ENCODE data around the gene IGF1.

The IGF1 gene

DNA sequence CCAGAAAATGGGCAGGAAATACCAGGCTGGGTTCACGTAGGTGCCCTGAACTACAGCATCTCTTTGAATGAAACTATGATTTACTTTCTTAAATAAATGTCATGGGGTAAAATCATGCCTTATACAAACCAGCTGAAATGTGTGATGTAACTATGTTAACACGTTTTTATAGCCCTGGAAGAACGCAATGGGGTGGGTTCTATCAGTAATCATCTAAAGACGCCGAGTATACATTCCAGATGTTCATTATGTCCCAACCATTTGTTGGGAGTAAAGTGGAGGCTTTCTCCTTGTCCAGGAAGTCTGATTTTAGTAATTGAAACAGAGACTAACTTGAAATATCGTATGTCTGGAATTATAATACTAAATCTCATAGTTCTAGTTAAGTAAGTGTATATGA, 16.2 kb upstream of the IGF1 start:
- no peak for DNase-seq

DNA sequence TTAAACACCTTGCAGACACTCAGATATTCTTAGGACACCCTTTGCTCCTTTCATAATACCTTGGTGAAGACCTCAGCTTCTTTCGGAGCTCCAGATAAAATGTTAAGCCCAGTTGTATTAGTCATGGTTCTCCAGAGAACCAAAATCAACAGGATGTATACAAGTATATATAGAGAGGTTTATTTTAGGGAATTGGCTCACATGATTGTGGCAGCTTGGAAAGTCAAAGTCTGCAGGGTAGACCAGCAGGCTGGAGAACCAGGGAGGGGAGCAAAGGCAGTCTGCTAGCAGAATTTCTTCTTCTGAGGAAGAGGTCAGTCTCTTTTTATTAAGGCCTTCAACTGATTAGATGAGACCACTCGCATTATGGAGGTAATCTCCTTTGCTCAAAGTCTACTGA, 6.9 kb upstream of the IGF1 start:
- no peak for DNase-seq

DNA sequence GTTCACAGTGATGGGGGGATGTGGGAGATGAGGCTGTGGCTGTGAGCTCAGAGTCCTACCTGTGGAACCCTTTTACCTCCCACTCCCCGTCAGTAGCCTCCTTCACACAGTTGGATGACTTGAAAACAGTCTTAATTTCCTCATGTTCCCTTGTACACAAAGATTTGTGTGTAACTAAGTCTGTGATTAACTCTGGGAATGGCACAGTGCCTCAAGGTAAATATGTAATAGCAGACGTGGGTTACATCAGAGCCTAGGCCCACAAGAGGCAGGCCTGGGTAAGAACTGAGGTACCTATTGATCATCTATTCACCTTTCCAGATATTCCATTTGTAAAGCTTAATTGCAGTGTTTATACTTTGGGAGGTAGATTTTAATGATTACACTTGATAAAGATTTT, 5.8 kb upstream of the IGF1 start:
- no peak for DNase-seq

DNA sequence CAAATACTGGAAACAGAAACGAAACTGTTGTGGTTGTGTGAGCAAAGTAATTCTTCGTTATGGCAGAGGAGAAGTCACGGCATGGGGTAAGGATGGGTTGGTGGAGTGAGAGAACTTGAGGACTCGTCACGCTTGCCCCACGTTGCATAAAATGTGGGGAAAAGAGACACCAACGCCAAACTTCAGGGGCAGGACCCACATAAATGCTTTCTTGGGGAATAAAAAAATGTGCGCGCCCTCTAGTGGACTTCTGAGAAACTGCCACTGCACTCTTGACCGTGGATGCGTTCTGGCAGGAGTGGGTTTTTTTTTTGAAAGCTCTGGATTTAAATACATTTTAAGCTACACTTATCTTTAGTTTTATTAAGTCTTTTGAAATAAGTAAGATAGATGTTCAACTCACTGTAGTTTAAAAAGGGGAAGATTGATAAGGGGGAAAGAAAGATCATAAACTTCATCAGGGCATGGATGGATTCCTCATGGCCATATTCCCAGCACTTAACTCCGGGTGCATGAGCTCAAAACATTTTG, 4.1 kb upstream of the IGF1 start:
- DNase-seq: peak; percentile 38

DNA sequence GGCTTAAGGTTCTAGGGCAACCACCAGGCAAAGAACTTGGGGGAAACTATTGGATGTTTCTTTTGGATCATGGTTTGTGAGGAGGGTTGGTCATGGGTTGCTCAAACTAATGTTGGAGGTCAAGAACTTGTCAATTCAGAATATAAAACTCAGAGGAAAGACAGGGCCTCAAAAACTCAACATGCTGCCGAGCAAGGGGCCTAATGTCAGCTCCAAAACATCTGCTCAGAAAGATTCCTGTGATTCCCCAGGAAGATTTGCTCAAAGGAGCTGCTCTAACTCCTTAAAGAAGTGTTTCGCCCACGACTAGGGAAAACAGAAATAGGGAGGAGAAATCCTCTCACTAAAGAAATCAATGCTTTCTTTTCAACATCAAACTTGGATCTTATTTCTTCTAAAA, 3.7 kb upstream of the IGF1 start:
- no peak for DNase-seq

DNA sequence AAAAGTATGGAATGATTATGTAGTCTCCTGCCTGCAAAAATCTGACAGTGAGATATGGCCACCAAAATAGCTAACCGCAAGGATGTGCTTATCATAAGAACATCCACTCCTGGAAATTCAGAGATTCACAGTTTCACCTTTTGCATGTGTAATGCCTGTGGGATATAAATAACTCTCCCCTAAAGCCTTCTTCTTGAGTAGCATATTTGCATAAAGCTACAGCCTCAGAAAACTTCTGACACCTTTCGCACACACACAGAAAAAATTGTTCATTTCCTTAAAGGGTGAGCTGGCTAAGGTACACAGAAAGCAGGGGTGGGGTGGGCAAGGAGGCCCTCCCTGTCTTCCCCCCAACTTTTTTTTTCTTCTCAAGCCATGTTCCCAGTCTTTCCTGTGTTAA, 3.1 kb upstream of the IGF1 start:
- DNase-seq: no peak

DNA sequence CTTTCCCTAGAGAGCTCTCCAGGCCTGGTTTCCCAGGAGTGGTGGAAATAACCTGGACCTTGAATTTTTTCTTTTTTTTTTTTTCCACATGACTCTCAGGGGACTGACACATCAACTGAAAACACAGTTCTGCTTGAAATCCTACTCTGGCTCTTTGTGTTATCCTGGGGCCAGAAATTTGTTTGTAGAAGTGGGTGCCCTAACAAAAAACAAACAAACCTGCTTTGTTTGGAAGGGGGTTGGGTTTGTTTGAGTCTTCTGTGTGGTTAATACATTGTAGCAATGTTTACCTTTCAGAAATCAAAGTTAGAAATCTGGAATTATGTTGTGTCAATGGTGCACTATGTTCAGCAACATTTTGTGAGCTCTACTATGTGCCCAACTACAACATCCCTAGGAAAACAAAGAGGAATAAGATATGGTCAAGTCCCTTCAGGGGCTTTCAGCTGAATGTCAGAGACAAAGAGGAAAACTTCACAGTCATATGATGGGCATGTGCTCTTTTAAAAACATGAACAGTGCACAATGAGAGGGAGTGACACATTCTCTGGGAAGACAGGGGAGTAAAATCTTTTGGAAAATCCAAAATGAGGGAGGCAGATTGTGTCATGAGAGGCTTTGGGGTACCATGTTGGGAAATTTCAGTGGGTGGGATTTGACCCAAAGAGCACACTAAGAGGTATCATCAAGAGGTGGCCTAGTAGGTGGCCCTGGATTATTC, 1.5 kb upstream of the IGF1 start:
- DNase-seq: no peak

DNA sequence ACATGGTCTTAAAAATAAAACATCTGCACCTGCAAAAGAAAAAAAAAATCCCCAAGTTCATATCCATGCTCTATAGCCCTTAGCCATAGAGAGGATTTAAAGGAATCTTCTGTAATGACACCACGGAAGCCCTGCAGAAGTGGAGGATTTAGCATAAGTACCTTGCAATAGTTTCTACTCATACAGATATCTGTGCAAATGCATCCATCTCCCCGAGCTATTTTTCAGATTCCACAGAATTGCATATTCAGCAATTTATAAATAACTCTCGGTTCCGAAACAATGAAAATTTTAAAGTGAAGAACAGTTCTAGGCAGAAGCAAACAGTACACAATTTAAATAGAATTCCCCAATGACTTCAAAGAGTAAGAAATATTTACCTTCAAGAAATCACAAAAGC, 424 bp downstream of the IGF1 start:
- DNase-seq: no peak

DNA sequence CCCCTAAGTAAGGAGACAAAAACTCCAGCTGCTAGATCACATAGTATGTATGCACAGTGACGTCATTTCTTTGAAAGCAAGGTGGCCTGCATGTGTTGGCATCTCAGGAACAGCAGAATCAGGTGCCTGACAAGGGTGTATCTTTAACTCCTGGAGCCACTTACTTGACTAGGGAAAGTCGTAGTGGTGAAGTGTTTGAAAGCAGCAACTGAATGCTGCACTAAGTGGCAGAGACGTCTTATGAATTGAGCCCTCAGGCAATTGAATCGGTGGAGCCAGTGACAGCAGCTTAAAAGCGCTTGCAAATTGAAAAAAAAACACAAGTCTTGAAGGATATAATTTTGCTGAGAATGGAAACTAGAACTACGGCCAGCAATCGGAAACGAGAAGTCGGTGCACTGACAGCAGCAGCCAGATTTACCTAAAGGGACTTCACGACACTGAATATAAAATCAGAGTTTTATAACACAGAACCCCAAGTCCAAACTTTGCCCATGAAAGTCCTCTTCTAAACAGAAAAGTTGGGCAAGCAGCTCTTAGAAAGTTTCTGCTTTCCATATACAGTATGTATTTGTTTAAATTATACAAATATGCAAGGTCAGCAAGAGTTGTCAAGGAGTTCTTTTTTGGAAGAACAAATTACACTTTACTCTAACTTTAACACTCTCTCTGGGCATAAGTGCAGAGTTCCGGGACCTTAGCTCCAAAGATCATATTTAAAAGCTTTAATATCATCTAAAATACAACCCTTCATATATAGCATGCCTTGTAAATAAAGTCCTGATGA, 1.1 kb downstream of the IGF1 start:
- DNase-seq: no peak

DNA sequence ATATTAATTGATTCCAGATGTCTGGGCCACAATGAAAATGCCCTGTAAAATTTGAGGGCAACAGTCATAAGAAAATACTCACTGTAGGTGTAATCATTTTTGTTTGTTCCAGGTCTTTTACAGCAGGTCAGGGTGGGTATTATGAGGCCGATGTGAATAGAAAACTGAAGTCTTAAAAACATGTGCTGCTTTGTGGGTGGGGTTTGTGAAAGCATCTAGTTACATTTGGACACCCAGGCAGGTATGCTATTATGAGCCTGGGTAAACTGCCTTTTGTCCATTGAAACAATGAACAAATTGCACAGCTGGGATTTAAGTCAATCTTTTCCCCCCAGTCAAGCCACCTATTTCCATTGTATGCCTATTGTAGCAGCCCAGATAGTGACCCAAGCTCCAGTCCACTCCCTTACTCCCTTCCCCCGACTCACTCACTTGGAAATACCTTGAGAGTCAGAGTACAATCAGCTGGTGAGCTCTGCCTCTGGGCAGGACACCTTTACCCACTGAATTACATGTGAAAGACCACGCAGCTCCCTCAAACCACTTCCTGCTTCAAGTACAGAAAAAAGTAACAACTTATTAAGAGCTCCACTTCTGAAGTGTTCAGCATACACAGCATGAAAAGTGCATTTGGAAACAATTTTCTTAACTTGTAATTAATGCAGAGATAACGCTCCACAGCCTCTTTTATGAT, 1.8 kb downstream of the IGF1 start:
- DNase-seq: no peak

DNA sequence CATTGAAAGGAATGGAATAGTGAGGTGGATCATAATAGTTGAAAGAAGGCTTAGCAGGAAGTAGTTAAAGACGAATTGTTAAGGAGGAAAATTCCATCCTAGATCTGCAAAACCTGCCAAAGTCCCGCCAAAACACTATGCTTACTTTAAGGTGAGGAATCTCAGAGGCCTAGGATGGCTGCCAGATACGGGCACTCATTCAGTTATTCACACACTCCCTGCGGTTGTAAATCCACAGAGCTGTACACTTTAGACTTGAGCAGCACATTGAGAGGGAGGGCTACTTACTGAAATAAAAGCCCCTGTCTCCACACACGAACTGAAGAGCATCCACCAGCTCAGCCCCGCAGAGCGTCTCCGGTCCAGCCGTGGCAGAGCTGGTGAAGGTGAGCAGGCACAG, 5.0 kb downstream of the IGF1 start:
- DNase-seq: no peak

DNA sequence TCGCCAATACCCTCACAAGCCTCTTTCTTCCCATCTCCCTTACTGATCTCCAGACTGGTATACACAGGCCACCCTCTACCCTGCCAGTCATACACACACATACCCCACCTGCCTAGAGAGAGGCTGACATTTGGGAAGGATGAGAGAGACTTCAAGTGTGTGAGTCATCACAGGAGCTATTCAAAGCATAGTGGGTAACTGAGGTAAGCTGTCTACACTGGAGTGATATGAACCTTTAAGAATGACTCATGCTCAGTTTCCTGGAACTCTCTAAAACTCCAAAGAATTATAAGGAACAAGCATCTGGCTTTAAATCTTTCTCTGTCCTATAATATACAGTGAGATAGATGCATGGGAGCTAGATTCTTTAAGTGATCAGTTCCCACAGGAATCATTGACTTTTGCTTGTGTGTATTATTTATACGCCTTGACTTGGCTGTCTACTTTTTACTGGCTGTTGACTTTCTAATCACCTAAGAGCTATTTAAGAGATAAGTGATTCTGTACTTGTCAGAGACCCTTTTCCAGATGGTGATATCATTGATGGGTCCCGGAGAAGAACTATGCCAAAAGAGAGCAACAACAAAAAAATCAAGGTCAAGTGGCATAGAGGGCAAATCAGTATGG, 5.8 kb downstream of the IGF1 start:
- DNase-seq: no peak

DNA sequence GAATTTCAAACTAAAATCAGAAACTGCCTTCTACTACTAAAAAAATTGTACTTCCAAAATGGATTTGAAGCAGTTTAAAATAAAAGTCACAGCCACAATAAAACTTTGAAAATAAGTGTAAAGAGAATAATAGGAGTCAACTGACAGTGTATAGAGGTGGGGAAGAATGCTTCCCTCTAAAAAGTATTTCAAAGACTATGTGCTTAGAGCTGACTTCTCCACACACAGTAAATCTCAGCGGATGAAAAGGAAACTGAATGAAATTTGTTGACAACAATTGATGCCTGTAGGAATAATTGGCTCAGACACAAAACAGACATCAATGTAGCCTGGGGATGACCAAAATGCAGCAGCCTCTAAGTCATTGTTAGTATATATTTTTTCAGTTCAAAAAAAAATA, 7.9 kb downstream of the IGF1 start:
- DNase-seq: no peak

DNA sequence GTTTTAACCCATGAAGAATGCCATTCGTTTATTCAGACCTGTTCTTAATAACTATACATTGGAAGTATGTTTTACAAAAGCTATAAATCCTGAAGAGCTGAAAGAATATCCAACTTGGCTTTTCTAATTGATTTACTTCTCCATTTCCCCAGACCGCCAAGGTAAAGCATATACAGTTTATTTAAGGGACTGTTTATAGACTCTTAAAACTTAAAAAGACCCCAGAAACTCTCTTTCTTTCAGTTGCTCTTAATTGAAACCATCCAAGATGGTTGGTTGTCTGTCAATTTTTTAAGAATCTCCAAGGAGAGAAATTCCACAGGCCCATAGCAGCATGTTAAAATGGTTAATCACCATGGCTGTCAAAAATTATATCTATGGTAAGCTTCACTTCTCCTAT, 8.8 kb downstream of the IGF1 start:
- no peak for DNase-seq

DNA sequence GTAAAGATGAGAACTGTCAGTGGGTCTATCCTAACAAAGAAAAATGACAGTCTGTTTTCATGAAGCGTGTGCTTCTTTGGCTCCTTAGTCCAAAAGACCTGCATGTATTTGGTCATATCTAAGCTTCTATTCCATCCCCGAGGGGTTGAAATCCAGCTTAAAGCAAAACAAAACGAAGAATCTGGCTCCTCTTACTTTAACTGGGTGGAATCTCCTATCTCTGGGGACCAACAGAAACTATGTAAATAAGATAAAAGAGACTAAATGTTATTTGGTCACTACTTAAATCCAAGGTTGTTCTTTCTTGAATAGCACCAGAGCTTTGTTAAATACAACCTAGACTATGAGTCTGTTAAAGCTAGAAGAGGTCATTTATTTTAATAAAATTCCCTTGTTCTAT, 9.4 kb downstream of the IGF1 start:
- DNase-seq: no peak

DNA sequence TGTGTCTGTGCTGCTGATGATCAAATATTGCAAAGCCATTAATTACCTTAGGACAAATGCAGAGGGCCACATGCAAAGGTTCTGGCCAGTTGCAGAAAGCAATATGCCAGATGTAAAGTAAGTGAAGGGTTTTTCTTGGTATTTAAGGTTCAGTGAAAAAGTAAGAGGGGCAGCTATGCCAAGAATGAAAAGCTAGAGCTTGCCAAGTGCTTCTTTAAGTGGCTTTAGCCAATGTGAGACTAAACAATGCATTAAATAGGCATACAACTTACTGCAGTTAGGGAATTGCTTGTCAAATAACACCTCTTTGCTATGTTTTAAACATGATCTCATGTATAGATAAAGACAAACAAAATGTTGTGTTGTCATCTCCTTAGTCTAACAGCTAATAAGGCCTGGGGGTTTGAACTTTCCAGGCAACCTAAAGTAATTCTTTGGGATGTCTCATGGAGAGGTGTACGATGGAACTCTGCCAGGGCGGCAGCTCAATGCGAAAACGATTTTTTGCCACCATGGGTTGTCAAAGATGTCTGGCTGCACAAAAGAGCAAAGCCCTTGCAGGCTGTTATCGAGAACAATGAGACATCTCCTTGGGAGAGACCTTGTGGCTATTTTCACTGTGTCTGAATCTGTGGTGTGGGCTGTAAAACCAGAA, 12.0 kb downstream of the IGF1 start:
- DNase-seq: no peak

DNA sequence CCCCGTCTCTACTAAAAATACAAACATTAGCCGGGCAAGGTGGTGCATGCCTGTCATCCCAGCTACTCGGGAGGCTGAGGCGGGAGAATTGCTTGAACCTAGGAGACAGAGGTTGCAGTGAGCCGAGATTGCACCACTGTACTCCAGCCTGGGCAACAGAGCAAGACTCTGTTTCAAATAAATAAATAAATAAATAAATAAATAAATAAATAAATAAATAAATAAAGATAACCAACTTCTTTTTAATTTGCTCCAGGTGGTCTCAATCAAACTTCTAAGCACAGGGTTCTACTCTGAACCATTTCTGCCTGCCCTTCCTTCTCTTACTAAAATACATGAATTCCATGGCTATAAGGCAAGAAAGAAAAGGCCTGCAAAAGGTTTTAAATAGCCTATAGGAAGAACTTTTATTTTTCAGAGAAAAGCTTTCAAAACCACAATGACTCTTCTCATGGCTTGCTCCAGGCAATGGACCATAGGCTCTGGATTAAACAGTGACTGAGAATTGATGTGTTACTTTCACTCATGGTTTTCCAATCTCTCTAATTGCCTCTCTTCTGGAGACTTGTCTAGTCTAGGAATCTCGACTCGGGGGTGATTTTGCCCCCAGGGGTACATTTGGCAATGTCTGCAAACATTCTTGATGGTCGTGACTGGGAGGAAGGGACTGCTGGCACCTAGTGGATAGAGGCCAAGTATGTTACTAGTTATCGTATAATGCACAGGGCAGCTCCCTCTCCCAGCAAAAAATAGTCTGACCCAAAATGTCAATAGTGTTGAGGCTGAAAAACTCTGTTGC, 14.4 kb downstream of the IGF1 start:
- DNase-seq: no peak

DNA sequence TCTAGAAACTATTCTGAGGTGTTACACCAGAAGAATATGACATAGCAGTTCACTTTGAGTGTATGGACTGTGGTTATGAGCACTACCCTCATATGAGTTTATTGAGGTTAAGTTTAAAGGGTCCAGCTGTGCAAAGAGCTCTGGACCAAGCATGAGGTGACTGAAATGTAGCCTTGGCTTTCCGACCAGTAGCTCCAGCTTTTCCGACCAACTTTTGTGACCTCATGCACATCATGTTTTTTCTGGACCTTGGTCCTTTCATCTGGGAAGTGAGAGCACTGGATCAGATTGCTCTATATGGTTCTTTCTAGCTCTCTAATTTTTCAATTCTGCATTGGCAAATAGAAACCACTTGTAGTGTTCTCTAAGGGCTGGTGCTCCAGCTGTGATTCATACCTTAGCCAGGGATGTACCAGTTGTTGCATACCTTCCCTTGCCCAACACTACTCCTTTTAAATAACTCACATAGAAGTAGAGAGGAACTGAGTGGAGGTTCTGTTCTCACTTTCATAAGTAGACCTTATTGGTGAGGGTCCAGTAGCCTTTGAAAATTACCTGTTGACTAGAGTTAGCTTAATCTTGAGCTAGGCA, 16.6 kb downstream of the IGF1 start:
- DNase-seq: no peak

DNA sequence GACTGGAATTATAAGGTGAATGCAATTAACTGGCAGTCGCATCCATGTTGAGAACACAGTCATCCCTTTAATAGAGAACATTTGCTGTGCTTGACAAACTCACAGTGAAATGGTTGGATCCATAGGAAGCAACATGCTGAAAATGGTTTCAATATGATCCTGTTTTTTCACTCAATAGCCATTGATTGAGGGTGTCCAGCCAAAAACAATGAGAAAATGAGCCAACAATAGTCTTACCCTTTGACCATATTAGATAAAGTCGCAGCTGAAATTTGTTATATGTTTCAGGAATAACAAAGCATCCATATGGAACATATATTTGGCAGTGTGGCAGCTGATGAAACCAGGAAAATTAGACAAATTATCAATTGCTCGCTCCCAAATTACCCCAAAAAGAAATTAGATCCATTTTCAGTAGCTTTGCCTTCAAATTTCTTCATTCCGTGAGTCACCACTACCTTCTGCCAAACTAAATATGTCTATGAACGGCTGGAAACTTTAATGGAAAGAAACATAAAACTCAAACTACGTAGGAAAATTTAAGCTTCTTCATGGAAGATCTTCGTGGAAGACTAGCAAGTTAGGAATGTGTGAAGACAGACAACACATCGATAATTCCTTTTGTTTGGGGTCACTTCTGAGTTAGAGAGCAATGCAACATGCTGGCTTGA, 17.4 kb downstream of the IGF1 start:
- DNase-seq: no peak

DNA sequence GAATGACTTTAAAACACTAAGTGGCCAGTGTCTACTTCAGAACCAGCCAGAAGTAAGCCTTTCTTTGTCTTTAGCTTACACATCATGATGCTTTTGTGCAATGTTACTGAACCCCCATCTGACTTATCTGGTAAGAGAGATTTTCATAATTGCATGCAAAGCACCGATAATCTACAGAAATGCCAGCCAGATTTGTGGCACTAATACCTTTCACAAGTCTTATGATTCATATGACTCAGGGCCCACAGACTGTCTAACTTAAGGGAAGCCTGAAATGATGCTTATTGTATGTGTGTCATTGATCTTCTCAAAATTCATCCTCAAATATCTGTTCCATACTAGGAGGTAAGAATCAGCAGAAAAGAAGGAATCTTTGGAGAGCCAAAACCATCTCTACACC, 18.0 kb downstream of the IGF1 start:
- DNase-seq: no peak

DNA sequence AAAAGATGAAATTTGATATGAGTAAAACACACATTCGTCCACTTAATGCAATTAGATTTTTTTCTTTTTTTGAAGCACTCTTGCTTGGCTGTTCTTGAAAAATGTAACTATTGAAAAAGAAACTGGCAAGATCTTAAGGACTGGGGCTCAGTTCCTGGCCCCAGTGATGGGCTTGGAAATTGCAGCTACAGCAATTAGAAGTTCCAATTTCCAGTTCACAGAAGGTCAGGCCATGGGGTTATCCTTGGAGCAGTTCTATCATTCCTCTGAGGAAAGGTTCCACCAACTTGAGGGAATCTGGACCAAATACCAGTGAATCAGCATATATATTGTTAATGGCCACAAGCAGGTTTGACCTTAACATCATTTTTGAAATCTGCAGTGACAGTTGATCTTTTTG, 18.9 kb downstream of the IGF1 start:
- DNase-seq: no peak

All from NCI-H1694 (cell line).